ENCODE measurements around the gene MARCKS. TPM values are rescaled to one million over a fixed set of nuclear protein-coding genes. Genes with fewer than 3 reads are reported as not detected.

Gene MARCKS
- total RNA-seq, 2 experiments from 2014 or later = 0.47 to 0.83 TPM

GRCh38 chr6:113837170-113837569 lies 20.0 kb upstream of the MARCKS start:
- TF ChIP-seq, protein P1, sequence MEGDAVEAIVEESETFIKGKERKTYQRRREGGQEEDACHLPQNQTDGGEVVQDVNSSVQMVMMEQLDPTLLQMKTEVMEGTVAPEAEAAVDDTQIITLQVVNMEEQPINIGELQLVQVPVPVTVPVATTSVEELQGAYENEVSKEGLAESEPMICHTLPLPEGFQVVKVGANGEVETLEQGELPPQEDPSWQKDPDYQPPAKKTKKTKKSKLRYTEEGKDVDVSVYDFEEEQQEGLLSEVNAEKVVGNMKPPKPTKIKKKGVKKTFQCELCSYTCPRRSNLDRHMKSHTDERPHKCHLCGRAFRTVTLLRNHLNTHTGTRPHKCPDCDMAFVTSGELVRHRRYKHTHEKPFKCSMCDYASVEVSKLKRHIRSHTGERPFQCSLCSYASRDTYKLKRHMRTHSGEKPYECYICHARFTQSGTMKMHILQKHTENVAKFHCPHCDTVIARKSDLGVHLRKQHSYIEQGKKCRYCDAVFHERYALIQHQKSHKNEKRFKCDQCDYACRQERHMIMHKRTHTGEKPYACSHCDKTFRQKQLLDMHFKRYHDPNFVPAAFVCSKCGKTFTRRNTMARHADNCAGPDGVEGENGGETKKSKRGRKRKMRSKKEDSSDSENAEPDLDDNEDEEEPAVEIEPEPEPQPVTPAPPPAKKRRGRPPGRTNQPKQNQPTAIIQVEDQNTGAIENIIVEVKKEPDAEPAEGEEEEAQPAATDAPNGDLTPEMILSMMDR (IDR thresholded peaks at IDR 0.05) = no peak
- Mint-ChIP-seq H3K36me3 (ENCODE audit: low read depth) (no peaks in the 10 kb centered on the region), H3K4me1 (ENCODE audit: low read depth) (no peaks in the 10 kb centered on the region), H3K27ac (no peak overlapping the region), H3K27me3 (peaks cover 8% of the 10 kb centered on the region), H3K9me3 (no peaks in the 10 kb centered on the region), H3K4me3 (no peak overlapping the region)
- ATAC-seq (no peak), DNase-seq (no peak)
- ChIA-PET CTCF (no interaction called here), POLR2A (no interaction called here)
- intact Hi-C loops (cut with micrococcal nuclease) = no loop called here

GRCh38 chr6:113842165-113842564 lies 15.0 kb upstream of the MARCKS start:
- Mint-ChIP-seq H3K4me3 (no peak overlapping the region), H3K27me3 (peaks cover 16% of the 10 kb centered on the region), H3K4me1 (ENCODE audit: low read depth) (no peaks in the 10 kb centered on the region), H3K36me3 (ENCODE audit: low read depth) (no peaks in the 10 kb centered on the region), H3K9me3 (no peaks in the 10 kb centered on the region), H3K27ac (no peak overlapping the region)
- ChIA-PET POLR2A (no interaction called here), CTCF (no interaction called here)
- DNase-seq (no peak), ATAC-seq (no peak)
- TF ChIP-seq, protein P1 (IDR thresholded peaks at IDR 0.05) = no peak
- intact Hi-C loops (cut with micrococcal nuclease) = no loop called here

DNA sequence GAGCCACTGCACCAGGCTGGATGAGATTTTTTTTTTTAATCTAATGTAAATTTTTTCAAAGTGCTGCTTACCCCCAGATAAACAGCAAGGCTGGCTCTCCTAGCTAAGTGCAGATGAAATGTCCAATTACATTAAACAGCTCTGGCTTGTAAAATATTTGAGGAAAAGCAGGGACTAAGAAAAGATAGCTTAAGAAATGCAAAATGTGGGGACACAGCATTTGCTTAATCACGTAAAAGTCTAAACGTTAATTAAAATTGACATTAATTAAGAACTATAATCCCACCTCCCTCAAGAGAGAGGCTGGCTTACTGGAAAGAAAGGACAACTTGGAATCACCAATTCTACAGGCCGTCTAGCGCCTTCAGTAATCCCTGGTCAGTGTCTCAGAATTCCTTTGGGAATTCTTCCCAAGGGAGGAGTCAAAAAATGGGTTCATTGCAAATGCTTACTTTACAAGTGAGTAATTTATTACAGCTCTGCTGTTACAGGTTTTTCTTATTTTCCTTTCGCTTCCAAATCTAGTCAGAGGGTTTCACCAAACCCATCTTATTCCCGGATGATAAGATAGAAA lies 13.6 kb upstream of the MARCKS start:
- POLR2A ChIA-PET = no interaction called here

DNA sequence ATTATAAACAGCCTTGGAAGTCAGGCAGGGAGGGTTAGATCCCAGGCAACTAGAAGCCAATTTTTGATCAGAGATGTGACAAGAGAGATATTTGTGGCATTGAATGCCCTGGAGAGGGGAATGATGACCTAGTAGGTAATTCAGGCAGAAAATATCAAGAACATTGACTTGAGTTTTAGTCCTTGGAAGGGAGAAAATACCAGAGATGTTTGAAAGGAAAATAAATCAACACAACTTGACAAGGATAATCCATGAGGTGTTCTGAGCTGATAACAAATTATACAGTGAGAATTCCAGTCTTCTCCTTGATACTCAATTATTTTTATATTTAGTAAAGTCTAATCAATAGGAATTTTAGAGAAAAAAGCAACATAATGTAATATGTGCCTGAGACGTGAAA lies 10.6 kb upstream of the MARCKS start:
- intact Hi-C loops (cut with micrococcal nuclease) = no loop called here
- Mint-ChIP-seq H3K36me3 (ENCODE audit: low read depth) (no peaks in the 10 kb centered on the region), H3K4me3 (no peak overlapping the region), H3K27me3 (peaks cover 20% of the 10 kb centered on the region), H3K4me1 (ENCODE audit: low read depth) (no peaks in the 10 kb centered on the region), H3K27ac (no peak overlapping the region), H3K9me3 (no peaks in the 10 kb centered on the region)
- DNase-seq (no peak), ATAC-seq (no peak)
- TF ChIP-seq, protein P1 (IDR thresholded peaks at IDR 0.05) = no peak
- ChIA-PET POLR2A (interaction anchor here (0.7 kb wide), 1 partner anchor 994 kb away, joined by 3 read pairs; no protein-coding TSS in a partner anchor), CTCF (interaction anchor here (1.7 kb wide), 1 partner anchor 12 kb away, joined by 5 read pairs; no protein-coding TSS in a partner anchor)

More for the DNA sequence above, 13.6 kb upstream of the MARCKS start:
- intact Hi-C loops (cut with micrococcal nuclease) = no loop called here
- ATAC-seq (no peak), DNase-seq (no peak)
- H3K4me3 Mint-ChIP-seq = no peak overlapping the region
- no peaks in the 10 kb centered on the region for H3K9me3 Mint-ChIP-seq
- H3K27ac Mint-ChIP-seq = no peak overlapping the region
- H3K4me1 Mint-ChIP-seq (ENCODE audit: low read depth) = no peaks in the 10 kb centered on the region
- no peaks in the 10 kb centered on the region for H3K36me3 Mint-ChIP-seq (ENCODE audit: low read depth)
- H3K27me3 Mint-ChIP-seq = peaks cover 20% of the 10 kb centered on the region
- CTCF ChIA-PET = interaction anchor here (1.1 kb wide), 1 partner anchor 10 kb away, joined by 3 read pairs; no protein-coding TSS in a partner anchor
- TF ChIP-seq, protein P1 (IDR thresholded peaks at IDR 0.05) = no peak

- ChIA-PET POLR2A (interaction anchor here (0.7 kb wide), 1 partner anchor 995 kb away, joined by 3 read pairs; no protein-coding TSS in a partner anchor), CTCF (interaction anchor here (1.7 kb wide), 1 partner anchor 11 kb away, joined by 5 read pairs; no protein-coding TSS in a partner anchor)
- Mint-ChIP-seq H3K4me3 (no peak overlapping the region), H3K27me3 (peaks cover 23% of the 10 kb centered on the region), H3K27ac (no peak overlapping the region), H3K36me3 (ENCODE audit: low read depth) (no peaks in the 10 kb centered on the region), H3K4me1 (ENCODE audit: low read depth) (no peaks in the 10 kb centered on the region), H3K9me3 (no peaks in the 10 kb centered on the region)
- TF ChIP-seq, protein P1 (IDR thresholded peaks at IDR 0.05) = no peak
- ATAC-seq (no peak), DNase-seq (no peak)
- intact Hi-C loops (cut with micrococcal nuclease) = no loop called here
Measured at GRCh38 chr6:113847447-113847846, 9.7 kb upstream of the MARCKS start.

Measured in activated CD8-positive, alpha-beta T cell treated with anti-CD3 and anti-CD28 coated beads for 36 hours (primary cell).